Suppressor macrophage (primary cell): ENCODE measurements around the gene CYP27A1.
"Not testable (repeated sequence)": the region's sequence is repeated elsewhere in the genome, so short reads cannot be mapped to it uniquely, and the experiment has no call there.

ENCODE experiments used
- DNase-seq, 4 experiments: peaks; one replicate each; pipeline ENCODE4 v3.0.0-alpha.2; 2020 to 2022

CYP27A1 gene

GRCh38 chr2:218832520-218832919 lies 50.6 kb downstream of the CYP27A1 start:
- no peak for DNase-seq

GRCh38 chr2:218833023-218833609 lies 51.2 kb downstream of the CYP27A1 start:
- no peak for DNase-seq

- DNase-seq, result no peak
Observed at GRCh38 chr2:218834685-218835084, 52.7 kb downstream of the CYP27A1 start.

GRCh38 chr2:218837495-218837894 lies 55.5 kb downstream of the CYP27A1 start:
- DNase-seq, result no peak

GRCh38 chr2:218839430-218839829 lies 57.5 kb downstream of the CYP27A1 start:
- DNase-seq, result peak; percentile 53 to 83 (median 76)

GRCh38 chr2:218839888-218840287 lies 57.9 kb downstream of the CYP27A1 start:
- DNase-seq, result peak in 1 of 4 experiments; percentile 41

GRCh38 chr2:218844334-218844733 lies 62.4 kb downstream of the CYP27A1 start:
- not testable (repeated sequence) for DNase-seq

- DNase-seq, result not testable (repeated sequence)
Observed at GRCh38 chr2:218846963-218847362, 65.0 kb downstream of the CYP27A1 start.

- DNase-seq, result no peak
Observed at GRCh38 chr2:218849721-218850120, 67.8 kb downstream of the CYP27A1 start.

GRCh38 chr2:218850796-218851195 lies 68.8 kb downstream of the CYP27A1 start:
- no peak for DNase-seq

GRCh38 chr2:218851286-218851685 lies 69.3 kb downstream of the CYP27A1 start:
- DNase-seq, result no peak

- peak; percentile 66 to 85 (median 78) for DNase-seq
Observed at GRCh38 chr2:218852911-218853667, 71.1 kb downstream of the CYP27A1 start.

GRCh38 chr2:218853766-218854165 lies 71.8 kb downstream of the CYP27A1 start:
- DNase-seq, result peak in 1 of 4 experiments; percentile 31

- no peak for DNase-seq
Observed at GRCh38 chr2:218854860-218855259, 72.9 kb downstream of the CYP27A1 start.

GRCh38 chr2:218855305-218856166 lies 73.6 kb downstream of the CYP27A1 start:
- DNase-seq, result no peak

GRCh38 chr2:218856167-218856895 lies 74.4 kb downstream of the CYP27A1 start:
- no peak for DNase-seq

- DNase-seq, result no peak
Observed at GRCh38 chr2:218856896-218857243, 74.9 kb downstream of the CYP27A1 start.

- DNase-seq, result no peak
Observed at GRCh38 chr2:218857371-218858137, 75.6 kb downstream of the CYP27A1 start.

GRCh38 chr2:218858138-218858445 lies 76.1 kb downstream of the CYP27A1 start:
- DNase-seq, result no peak

GRCh38 chr2:218858671-218859555 lies 77.0 kb downstream of the CYP27A1 start:
- DNase-seq, result peak in 1 of 4 experiments; percentile 39

- DNase-seq, result peak in 1 of 4 experiments; percentile 34
Observed at GRCh38 chr2:218859556-218859987, 77.6 kb downstream of the CYP27A1 start, which contains the start of gene WNT6. Gene WNT6 (plus strand): TSS chr2:218859805. CDS start chr2:218860038, 233 bp downstream.
